Uterus (tissue), 2 donors: Measurements from ENCODE around the gene TCP11X1.
"Not testable (repeated sequence)": the region's sequence is repeated elsewhere in the genome, so short reads cannot be mapped to it uniquely, and the experiment has no call there.

Source experiments
- CTCF ChIP-seq, 4 experiments: fragments of 200-600 bp in 2 of 4; fragments of 450-650 bp in 2 of 4; sonication (generic) in 2 of 4; IDR thresholded peaks; one replicate each; pipeline ENCODE4 v1.5.1; 2016 to 2019; ENCODE audit warnings: antibody characterized with exemption in 4 of 4, mild to moderate bottlenecking in 2 of 4, moderate library complexity in 1 of 4
- POLR2A ChIP-seq, 2 donors: fragments of 450-650 bp; IDR thresholded peaks; one replicate each; pipeline ENCODE4 v1.6.1; 2016; ENCODE audit warnings: antibody characterized with exemption in 2 of 2, mild to moderate bottlenecking in 1 of 2, moderate library complexity in 1 of 2

GRCh38 chrX:102235678-102236077 lies 20.6 kb downstream of the TCP11X1 start:
- not testable (repeated sequence) for TF ChIP-seq CTCF, POLR2A (IDR thresholded peaks at IDR 0.05)
